Right lobe of liver (tissue), 4 donors: ENCODE measurements around the gene DEXI.

Experiments
- POLR2A ChIP-seq: fragments of 450-650 bp; IDR thresholded peaks from one replicate; pipeline ENCODE4 v1.6.1; 2017; ENCODE audit warnings: antibody characterized with exemption, mild to moderate bottlenecking
- TF ChIP-seq, protein P1 (sequence below), 4 donors: fragments of 200-600 bp in 3 of 4; fragments of 450-650 bp in 1 of 4; IDR thresholded peaks; one replicate each; pipeline versions ENCODE4 v1.5.1 to v1.8.0; 2016 to 2022; ENCODE audit warnings: antibody characterized with exemption in 4 of 4, mild to moderate bottlenecking in 2 of 4
- donor health status: DM: no; HTN: no; CAD: no.
- donor health status: DM: no; HTN: no; CAD: no.
- donor health status: DM: no; HTN: yes; CAD: no.

DNA sequence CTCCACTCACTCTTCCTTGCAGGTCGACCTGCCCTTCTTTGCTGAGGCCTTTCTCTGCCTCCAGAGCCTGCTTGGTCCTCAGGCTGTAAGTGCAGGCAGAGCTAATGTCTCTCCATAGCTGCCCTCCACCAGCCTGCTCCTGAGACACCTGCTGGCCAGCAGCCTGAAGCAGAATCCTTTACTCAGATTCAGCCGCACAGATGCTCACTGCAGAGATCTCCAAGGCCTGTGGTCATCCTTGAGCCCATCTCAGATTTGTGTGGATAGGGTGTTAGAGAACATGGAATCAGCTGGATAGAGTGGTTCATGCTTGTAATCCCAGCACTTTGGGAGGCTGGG is 11.5 kb downstream of the DEXI start:
- TF ChIP-seq POLR2A, result no peak
- TF ChIP-seq, protein P1, sequence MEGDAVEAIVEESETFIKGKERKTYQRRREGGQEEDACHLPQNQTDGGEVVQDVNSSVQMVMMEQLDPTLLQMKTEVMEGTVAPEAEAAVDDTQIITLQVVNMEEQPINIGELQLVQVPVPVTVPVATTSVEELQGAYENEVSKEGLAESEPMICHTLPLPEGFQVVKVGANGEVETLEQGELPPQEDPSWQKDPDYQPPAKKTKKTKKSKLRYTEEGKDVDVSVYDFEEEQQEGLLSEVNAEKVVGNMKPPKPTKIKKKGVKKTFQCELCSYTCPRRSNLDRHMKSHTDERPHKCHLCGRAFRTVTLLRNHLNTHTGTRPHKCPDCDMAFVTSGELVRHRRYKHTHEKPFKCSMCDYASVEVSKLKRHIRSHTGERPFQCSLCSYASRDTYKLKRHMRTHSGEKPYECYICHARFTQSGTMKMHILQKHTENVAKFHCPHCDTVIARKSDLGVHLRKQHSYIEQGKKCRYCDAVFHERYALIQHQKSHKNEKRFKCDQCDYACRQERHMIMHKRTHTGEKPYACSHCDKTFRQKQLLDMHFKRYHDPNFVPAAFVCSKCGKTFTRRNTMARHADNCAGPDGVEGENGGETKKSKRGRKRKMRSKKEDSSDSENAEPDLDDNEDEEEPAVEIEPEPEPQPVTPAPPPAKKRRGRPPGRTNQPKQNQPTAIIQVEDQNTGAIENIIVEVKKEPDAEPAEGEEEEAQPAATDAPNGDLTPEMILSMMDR (IDR thresholded peaks at IDR 0.05), result peak in 1 of 4 donors; percentile 11
